HG03575 (cell line): ENCODE results near the gene CARD16.
A peak's percentile ranks its signal among the peaks of the same experiment; 100 is the strongest.
"Not testable (repeated sequence)": the region's sequence is repeated elsewhere in the genome, so short reads cannot be mapped to it uniquely, and the experiment has no call there.

Experiments used
- ATAC-seq: cut with Tn5 transposase; IDR thresholded peaks from one replicate; pipeline ENCODE4 v1.9.1; 2021; ENCODE audit not compliant: unreplicated experiment, insufficient number of reproducible peaks, low FRiP score; ENCODE audit errors: extremely low read depth

Gene CARD16

GRCh38 chr11:105054723-105055493 lies 9.8 kb upstream of the CARD16 start:
- ATAC-seq, result no peak

- no peak for ATAC-seq
Observed at GRCh38 chr11:105052487-105052886, 7.4 kb upstream of the CARD16 start.

GRCh38 chr11:105051559-105051958 lies 6.4 kb upstream of the CARD16 start:
- no peak for ATAC-seq

- ATAC-seq, result no peak
Observed at GRCh38 chr11:105049481-105049880, 4.3 kb upstream of the CARD16 start.

- ATAC-seq, result no peak
Observed at GRCh38 chr11:105046898-105047579, 1.9 kb upstream of the CARD16 start.

- no peak for ATAC-seq
Observed at GRCh38 chr11:105045676-105046296, 651 bp upstream of the CARD16 start.

GRCh38 chr11:105042178-105042577 lies 3.0 kb downstream of the CARD16 start:
- ATAC-seq, result no peak

GRCh38 chr11:105040703-105041102 lies 4.4 kb downstream of the CARD16 start:
- ATAC-seq, result no peak

GRCh38 chr11:105034813-105035620 lies 10.1 kb downstream of the CARD16 start, which contains the start of gene CASP1:
Gene CASP1, minus strand, starts transcription at chr11:105035144. Its CDS starts 31 bp downstream, at chr11:105035113.
- ATAC-seq, result peak; percentile 97

- not testable (repeated sequence) for ATAC-seq
Observed at GRCh38 chr11:105034388-105034787, 10.7 kb downstream of the CARD16 start.

- ATAC-seq, result no peak
Observed at GRCh38 chr11:105033781-105034180, 11.4 kb downstream of the CARD16 start.

GRCh38 chr11:105033343-105033742 lies 11.8 kb downstream of the CARD16 start:
- no peak for ATAC-seq

GRCh38 chr11:105032495-105032894 lies 12.6 kb downstream of the CARD16 start:
- ATAC-seq, result no peak

GRCh38 chr11:105027678-105028077 lies 17.5 kb downstream of the CARD16 start:
- no peak for ATAC-seq

- ATAC-seq, result no peak
Observed at GRCh38 chr11:105024394-105024793, 20.7 kb downstream of the CARD16 start.

GRCh38 chr11:105023003-105023402 lies 22.1 kb downstream of the CARD16 start, which contains the start of gene CASP5:
Gene CASP5, minus strand, starts transcription at chr11:105023168. Its CDS starts 32 bp downstream, at chr11:105023136.
- ATAC-seq, result no peak

GRCh38 chr11:105022527-105022926 lies 22.6 kb downstream of the CARD16 start:
- ATAC-seq, result no peak

- ATAC-seq, result no peak
Observed at GRCh38 chr11:105007463-105007862, 37.7 kb downstream of the CARD16 start.

- ATAC-seq, result no peak
Observed at GRCh38 chr11:105005451-105005845, 39.7 kb downstream of the CARD16 start.
